ENCODE data around the gene UBL4B. TPM values are rescaled to one million over a fixed set of nuclear protein-coding genes. Genes with fewer than 3 reads are reported as not detected.

UBL4B gene
- total and polyA plus RNA-seq, 2 experiments from 2014 or later = not detected

DNA sequence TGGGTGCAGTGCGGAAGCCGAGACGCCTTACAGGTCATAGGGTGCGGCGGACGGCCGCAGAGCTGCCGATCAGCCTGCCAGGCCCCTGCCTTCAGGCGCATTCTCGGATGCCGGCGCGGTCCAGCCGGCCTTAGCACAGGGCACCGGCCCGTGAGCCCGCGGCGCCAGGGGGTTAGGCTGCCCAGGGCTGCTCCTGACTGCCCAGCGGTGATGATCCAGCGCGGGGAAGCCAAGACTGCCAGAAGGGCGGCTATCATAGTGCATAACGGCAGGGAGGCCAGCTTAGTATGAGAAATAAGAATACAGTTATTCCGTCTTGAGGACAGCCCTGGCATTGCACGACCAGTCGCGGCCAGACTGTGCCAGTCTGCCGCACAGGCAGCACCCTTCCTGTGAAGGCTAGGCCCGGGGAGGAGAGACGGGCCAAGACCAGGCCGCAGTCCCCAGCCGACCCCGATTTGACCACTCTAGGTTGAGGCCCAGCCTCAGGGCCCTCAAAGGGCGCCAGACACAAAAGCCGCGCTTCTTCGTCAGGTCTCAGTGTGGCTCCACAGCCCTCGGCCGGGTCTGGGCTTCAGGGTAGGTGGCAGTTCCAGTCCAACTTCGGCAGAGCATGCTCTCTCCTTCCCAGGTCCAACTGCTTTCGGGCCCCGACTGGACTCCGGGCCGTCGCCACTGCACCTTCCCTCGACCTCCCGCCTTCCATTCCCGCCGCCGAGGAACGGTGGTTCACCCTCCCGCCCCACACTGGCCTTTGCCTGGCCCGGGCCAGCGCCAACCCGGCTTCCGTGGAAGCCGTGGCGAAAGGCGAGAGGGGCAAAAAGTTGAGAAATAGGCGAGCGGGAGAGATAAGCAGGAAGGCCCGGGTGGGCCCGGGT lies 42.6 kb upstream of the UBL4B start:
- H3K79me2 ChIP-seq (replicated peaks; ENCODE audit: insufficient read depth) = no peaks in the 10 kb centered on the region
- H3K27me3 Mint-ChIP-seq (ENCODE audit: insufficient read depth, low read depth, poor library complexity) = peaks cover 94% of the 10 kb centered on the region
- H3K4me3 ChIP-seq = peak overlapping the region; percentile 58
- no peak overlapping the region for H3K27ac Mint-ChIP-seq
- H3K4me1 Mint-ChIP-seq = peaks cover 12% of the 10 kb centered on the region
- H3K4me3 Mint-ChIP-seq = peak overlapping the region; percentile 69
- H3K4me1 ChIP-seq (ENCODE audit: insufficient read depth) = peaks cover 22% of the 10 kb centered on the region
- H3K27ac ChIP-seq (ENCODE audit: low read depth) = no peak overlapping the region
- peaks cover 3% of the 10 kb centered on the region; the same call in 1 of the 3 replicates for H3K9me3 Mint-ChIP-seq
- H3K4me2 ChIP-seq = peak overlapping the region; percentile 87
- peaks cover 99% of the 10 kb centered on the region for H3K27me3 ChIP-seq (ENCODE audit: insufficient read depth)
- H3K9me2 ChIP-seq (ENCODE audit: insufficient read depth) = no peaks in the 10 kb centered on the region
- H4K20me1 ChIP-seq (replicated peaks; ENCODE audit: insufficient read depth) = no peaks in the 10 kb centered on the region; the same call in 1 of the 2 replicates
- H3K36me3 Mint-ChIP-seq (ENCODE audit: low read depth) = no peaks in the 10 kb centered on the region; the same call in 2 of the 3 replicates
- peak overlapping the region; percentile 88 for H2AFZ ChIP-seq
- ATAC-seq (peak; percentile 19), DNase-seq (ENCODE audit: low spot score) (peak; percentile 58)
- 0 out of 2 replicates have a peak, but pooled peaks cover 4% of the 10 kb centered on the region for H3F3A ChIP-seq (replicated peaks; ENCODE audit: low read depth)
- no peak for TF ChIP-seq ZNF114 (CRISPR knock-in tag; IDR thresholded peaks at IDR 0.05)
- TF ChIP-seq EZH2phosphoT487 (IDR thresholded peaks at IDR 0.05; ENCODE audit: unreplicated experiment) = peak; percentile 92
- no peak for TF ChIP-seq CREB1 (CRISPR knock-in tag; IDR thresholded peaks at IDR 0.05; ENCODE audit: low read depth)
- peak; percentile 96 for TF ChIP-seq EZH2 (IDR thresholded peaks at IDR 0.05; ENCODE audit: low read depth, unreplicated experiment)
- TF ChIP-seq NANOG (IDR thresholded peaks at IDR 0.05; ENCODE audit: borderline replicate concordance) = no peak
- TF ChIP-seq, protein P1, sequence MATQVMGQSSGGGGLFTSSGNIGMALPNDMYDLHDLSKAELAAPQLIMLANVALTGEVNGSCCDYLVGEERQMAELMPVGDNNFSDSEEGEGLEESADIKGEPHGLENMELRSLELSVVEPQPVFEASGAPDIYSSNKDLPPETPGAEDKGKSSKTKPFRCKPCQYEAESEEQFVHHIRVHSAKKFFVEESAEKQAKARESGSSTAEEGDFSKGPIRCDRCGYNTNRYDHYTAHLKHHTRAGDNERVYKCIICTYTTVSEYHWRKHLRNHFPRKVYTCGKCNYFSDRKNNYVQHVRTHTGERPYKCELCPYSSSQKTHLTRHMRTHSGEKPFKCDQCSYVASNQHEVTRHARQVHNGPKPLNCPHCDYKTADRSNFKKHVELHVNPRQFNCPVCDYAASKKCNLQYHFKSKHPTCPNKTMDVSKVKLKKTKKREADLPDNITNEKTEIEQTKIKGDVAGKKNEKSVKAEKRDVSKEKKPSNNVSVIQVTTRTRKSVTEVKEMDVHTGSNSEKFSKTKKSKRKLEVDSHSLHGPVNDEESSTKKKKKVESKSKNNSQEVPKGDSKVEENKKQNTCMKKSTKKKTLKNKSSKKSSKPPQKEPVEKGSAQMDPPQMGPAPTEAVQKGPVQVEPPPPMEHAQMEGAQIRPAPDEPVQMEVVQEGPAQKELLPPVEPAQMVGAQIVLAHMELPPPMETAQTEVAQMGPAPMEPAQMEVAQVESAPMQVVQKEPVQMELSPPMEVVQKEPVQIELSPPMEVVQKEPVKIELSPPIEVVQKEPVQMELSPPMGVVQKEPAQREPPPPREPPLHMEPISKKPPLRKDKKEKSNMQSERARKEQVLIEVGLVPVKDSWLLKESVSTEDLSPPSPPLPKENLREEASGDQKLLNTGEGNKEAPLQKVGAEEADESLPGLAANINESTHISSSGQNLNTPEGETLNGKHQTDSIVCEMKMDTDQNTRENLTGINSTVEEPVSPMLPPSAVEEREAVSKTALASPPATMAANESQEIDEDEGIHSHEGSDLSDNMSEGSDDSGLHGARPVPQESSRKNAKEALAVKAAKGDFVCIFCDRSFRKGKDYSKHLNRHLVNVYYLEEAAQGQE (IDR thresholded peaks at IDR 0.05; ENCODE audit: unreplicated experiment) = no peak
- H3K36me3 ChIP-seq (ENCODE audit: insufficient read depth) = no peaks in the 10 kb centered on the region

DNA sequence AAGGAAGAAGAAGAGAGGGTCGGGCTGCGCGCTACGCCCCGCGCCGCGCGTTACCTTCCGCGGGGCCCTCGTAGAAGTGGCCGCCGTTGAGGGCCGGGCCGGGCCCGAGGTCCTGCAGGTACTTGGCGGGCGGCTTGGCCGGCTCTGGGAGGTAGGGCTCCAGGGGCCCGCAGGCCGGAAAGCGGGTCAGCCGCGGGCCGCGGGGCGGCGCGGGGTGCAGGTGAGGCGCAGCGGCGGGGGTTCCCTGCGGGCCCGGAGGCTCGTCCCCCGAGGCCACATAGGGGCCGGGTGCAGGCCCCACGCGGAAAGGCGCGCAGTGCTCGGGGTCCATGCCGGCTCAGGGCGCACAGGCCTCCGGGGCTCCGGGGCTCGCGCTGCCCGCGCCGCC lies 42.0 kb upstream of the UBL4B start:
- no peaks in the 10 kb centered on the region; the same call in 2 of the 3 replicates for H3K36me3 Mint-ChIP-seq (ENCODE audit: low read depth)
- H3K9me2 ChIP-seq (ENCODE audit: insufficient read depth) = no peaks in the 10 kb centered on the region
- no peak overlapping the region for H3K27ac ChIP-seq (ENCODE audit: low read depth)
- H3K4me1 Mint-ChIP-seq = peaks cover 12% of the 10 kb centered on the region
- ATAC-seq = peak; percentile 8
- peak overlapping the region; percentile 88 for H2AFZ ChIP-seq
- peak; percentile 47 for DNase-seq (ENCODE audit: low spot score)
- peaks cover 88% of the 10 kb centered on the region for H3K27me3 Mint-ChIP-seq (ENCODE audit: insufficient read depth, low read depth, poor library complexity)
- peak overlapping the region; percentile 58 for H3K4me3 ChIP-seq
- peaks cover 22% of the 10 kb centered on the region for H3K4me1 ChIP-seq (ENCODE audit: insufficient read depth)
- peaks cover 3% of the 10 kb centered on the region; the same call in 1 of the 3 replicates for H3K9me3 Mint-ChIP-seq
- H3F3A ChIP-seq (replicated peaks; ENCODE audit: low read depth) = 0 out of 2 replicates have a peak, but pooled peaks cover 4% of the 10 kb centered on the region
- peaks cover 98% of the 10 kb centered on the region for H3K27me3 ChIP-seq (ENCODE audit: insufficient read depth)
- H3K36me3 ChIP-seq (ENCODE audit: insufficient read depth) = no peaks in the 10 kb centered on the region
- H3K27ac Mint-ChIP-seq = no peak overlapping the region
- peak overlapping the region; percentile 87 for H3K4me2 ChIP-seq
- no peaks in the 10 kb centered on the region; the same call in 1 of the 2 replicates for H4K20me1 ChIP-seq (replicated peaks; ENCODE audit: insufficient read depth)
- H3K4me3 Mint-ChIP-seq = peak overlapping the region; percentile 69
- H3K79me2 ChIP-seq (replicated peaks; ENCODE audit: insufficient read depth) = no peaks in the 10 kb centered on the region
- no peak for TF ChIP-seq JUNB (IDR thresholded peaks at IDR 0.05; ENCODE audit: unreplicated experiment)
- TF ChIP-seq STAT1 (IDR thresholded peaks at IDR 0.05; ENCODE audit: unreplicated experiment) = no peak
- TF ChIP-seq, protein P2, sequence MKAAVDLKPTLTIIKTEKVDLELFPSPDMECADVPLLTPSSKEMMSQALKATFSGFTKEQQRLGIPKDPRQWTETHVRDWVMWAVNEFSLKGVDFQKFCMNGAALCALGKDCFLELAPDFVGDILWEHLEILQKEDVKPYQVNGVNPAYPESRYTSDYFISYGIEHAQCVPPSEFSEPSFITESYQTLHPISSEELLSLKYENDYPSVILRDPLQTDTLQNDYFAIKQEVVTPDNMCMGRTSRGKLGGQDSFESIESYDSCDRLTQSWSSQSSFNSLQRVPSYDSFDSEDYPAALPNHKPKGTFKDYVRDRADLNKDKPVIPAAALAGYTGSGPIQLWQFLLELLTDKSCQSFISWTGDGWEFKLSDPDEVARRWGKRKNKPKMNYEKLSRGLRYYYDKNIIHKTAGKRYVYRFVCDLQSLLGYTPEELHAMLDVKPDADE (IDR thresholded peaks at IDR 0.05) = no peak
- no peak for TF ChIP-seq POLR2AphosphoS5 (IDR thresholded peaks at IDR 0.05; ENCODE audit: low read depth)
- no peak for TF ChIP-seq CREB1 (CRISPR knock-in tag; IDR thresholded peaks at IDR 0.05; ENCODE audit: low read depth)
- TF ChIP-seq ZNF114 (CRISPR knock-in tag; IDR thresholded peaks at IDR 0.05) = no peak
- no peak for TF ChIP-seq EZH2phosphoT487 (IDR thresholded peaks at IDR 0.05; ENCODE audit: unreplicated experiment)
- TF ChIP-seq NANOG (IDR thresholded peaks at IDR 0.05; ENCODE audit: borderline replicate concordance) = no peak
- no peak for TF ChIP-seq ZNF331 (CRISPR knock-in tag; IDR thresholded peaks at IDR 0.05; ENCODE audit: low read depth)
